K562 (cell line): ENCODE data around the gene GPR3. TPM values are rescaled to one million over a fixed set of nuclear protein-coding genes. Genes with fewer than 3 reads are reported as not detected.
A peak's percentile ranks its signal among the peaks of the same experiment; 100 is the strongest.

Experiments used
- ADNP ChIP-seq: fragments of 200-800 bp; sonication (Bioruptor generic); IDR thresholded peaks from 2 replicates; pipeline ENCODE4 v1.6.1; 2016; ENCODE audit warnings: missing genetic modification characterization, missing compliant biosample characterization
- BRD4 ChIP-seq: fragments of 200-600 bp; sonication (generic); IDR thresholded peaks from 2 replicates; pipeline ENCODE4 v1.6.1; 2017; ENCODE audit warnings: inconsistent platforms
- CCNT2 ChIP-seq: IDR thresholded peaks from 2 replicates; pipeline ENCODE4 v1.6.1; 2011; ENCODE audit warnings: borderline replicate concordance, low read depth, mild to moderate bottlenecking, moderate library complexity, mixed read lengths, low read length; ENCODE audit not compliant: insufficient read length; ENCODE audit errors: extremely low read depth
- DDX20 ChIP-seq: fragments of 450-650 bp; IDR thresholded peaks from 2 replicates; pipeline ENCODE4 v1.6.1; 2016; ENCODE audit warnings: missing genetic modification characterization, low read depth, mild to moderate bottlenecking, missing compliant biosample characterization, moderate library complexity
- E2F5 ChIP-seq: sonication (generic); formaldehyde crosslinking; IDR thresholded peaks from 2 replicates; pipeline ENCODE4 v1.8.0; 2022; ENCODE audit warnings: mild to moderate bottlenecking, missing genetic modification reagents
- EWSR1 ChIP-seq: fragments of 450-650 bp; IDR thresholded peaks from 2 replicates; pipeline ENCODE4 v1.6.1; 2018; ENCODE audit warnings: borderline replicate concordance, mild to moderate bottlenecking, low read depth, moderate library complexity; ENCODE audit not compliant: partially characterized antibody
- GABPA ChIP-seq: fragments of 200-800 bp; sonication (Bioruptor generic); conservative IDR thresholded peaks from 2 replicates; pipeline ENCODE4 v1.6.1; 2016; ENCODE audit warnings: low read depth, missing genetic modification characterization, missing compliant biosample characterization
- MCM2 ChIP-seq: fragments of 450-650 bp; IDR thresholded peaks from 2 replicates; pipeline ENCODE4 v1.6.1; 2017; ENCODE audit warnings: low read depth, mild to moderate bottlenecking
- MEIS2 ChIP-seq: fragments of 450-650 bp; IDR thresholded peaks from 2 replicates; pipeline ENCODE4 v1.6.1; 2014; ENCODE audit warnings: mild to moderate bottlenecking; ENCODE audit not compliant: partially characterized antibody
- NCOR1 ChIP-seq: fragments of 450-650 bp; IDR thresholded peaks from 2 replicates; pipeline ENCODE4 v1.6.1; 2016; ENCODE audit warnings: mild to moderate bottlenecking, moderate library complexity
- REST ChIP-seq, 2 experiments: fragments of 450-650 bp; formaldehyde crosslinking in 1 of 2; IDR thresholded peaks; 2 replicates each; pipeline versions ENCODE4 v1.4.0 to v1.6.1; 2014 to 2020; ENCODE audit warnings: mild to moderate bottlenecking in 2 of 2, borderline replicate concordance in 1 of 2, low read depth in 1 of 2
- SMARCA4 ChIP-seq: fragments of 450-650 bp; IDR thresholded peaks from 2 replicates; pipeline ENCODE4 v1.6.1; 2016
- SMC3 ChIP-seq: conservative IDR thresholded peaks from 2 replicates; pipeline ENCODE4 v1.6.1; 2011; ENCODE audit warnings: low read depth, low read length, improper control_type of control experiment; ENCODE audit not compliant: insufficient read depth
- SP1 ChIP-seq: sonication (generic); formaldehyde crosslinking; IDR thresholded peaks from 2 replicates; pipeline ENCODE4 v1.8.1; 2022; ENCODE audit warnings: mild to moderate bottlenecking, missing genetic modification reagents
- TFAM ChIP-seq: fragments of 250-450 bp; sonication (Bioruptor Pico); conservative IDR thresholded peaks from 2 replicates; pipeline ENCODE4 v1.5.0; 2021; ENCODE audit warnings: mild to moderate bottlenecking, moderate library complexity
- ZEB2 ChIP-seq: fragments of 450-650 bp; IDR thresholded peaks from 2 replicates; pipeline ENCODE4 v1.6.1; 2016
- ZNF146 ChIP-seq: IDR thresholded peaks from one replicate; pipeline ENCODE4 v1.6.1; 2018; ENCODE audit warnings: missing compliant biosample characterization; ENCODE audit not compliant: unreplicated experiment
- ZNF184 ChIP-seq: sonication (generic); formaldehyde crosslinking; IDR thresholded peaks from 2 replicates; pipeline ENCODE4 v1.5.0; 2020; ENCODE audit warnings: missing genetic modification reagents
- ZNF280A ChIP-seq: fragments of 450-650 bp; IDR thresholded peaks from 2 replicates; pipeline ENCODE4 v1.6.1; 2018; ENCODE audit warnings: mild to moderate bottlenecking, low read depth; ENCODE audit not compliant: partially characterized antibody
- polyA plus RNA-seq, 8 experiments: library from polyadenylated mRNA; depleted of rRNA in 4 of 8; stranded (reverse) in 5 of 8; unstranded in 3 of 8; fragments of >200 nt; fragmentation: Nextera tagmentation in 2 of 8; fragmentation: Illumina TruSeq in 1 of 8; extraction: Ambion mirVana in 2 of 8; extraction: Trizol in 1 of 8; gene quantifications; 2 replicates each; pipeline versions ENCODE4 v1.2.1 to v1.2.3, GENCODE V29; 2011 to 2014; ENCODE audit warnings: inconsistent platforms in 1 of 8, missing spikeins in 1 of 8
- total RNA-seq, 7 experiments: library from RNA; depleted of rRNA in 6 of 7; stranded (reverse); fragments of >200 nt in 6 of 7; fragmentation: Illumina TruSeq in 2 of 7; extraction: Trizol in 2 of 7; gene quantifications; 2 replicates each; pipeline versions ENCODE4 v1.2.1 to v1.2.3, GENCODE V29; 2011 to 2021; ENCODE audit warnings: low replicate concordance in 1 of 7

GPR3 gene
- total and polyA plus RNA-seq, 9 of the 15 experiments (the other 6 are each of a cell fraction or from before 2014, with no cell fraction given) = 0.24 to 11.5 (median 3.7) TPM

DNA sequence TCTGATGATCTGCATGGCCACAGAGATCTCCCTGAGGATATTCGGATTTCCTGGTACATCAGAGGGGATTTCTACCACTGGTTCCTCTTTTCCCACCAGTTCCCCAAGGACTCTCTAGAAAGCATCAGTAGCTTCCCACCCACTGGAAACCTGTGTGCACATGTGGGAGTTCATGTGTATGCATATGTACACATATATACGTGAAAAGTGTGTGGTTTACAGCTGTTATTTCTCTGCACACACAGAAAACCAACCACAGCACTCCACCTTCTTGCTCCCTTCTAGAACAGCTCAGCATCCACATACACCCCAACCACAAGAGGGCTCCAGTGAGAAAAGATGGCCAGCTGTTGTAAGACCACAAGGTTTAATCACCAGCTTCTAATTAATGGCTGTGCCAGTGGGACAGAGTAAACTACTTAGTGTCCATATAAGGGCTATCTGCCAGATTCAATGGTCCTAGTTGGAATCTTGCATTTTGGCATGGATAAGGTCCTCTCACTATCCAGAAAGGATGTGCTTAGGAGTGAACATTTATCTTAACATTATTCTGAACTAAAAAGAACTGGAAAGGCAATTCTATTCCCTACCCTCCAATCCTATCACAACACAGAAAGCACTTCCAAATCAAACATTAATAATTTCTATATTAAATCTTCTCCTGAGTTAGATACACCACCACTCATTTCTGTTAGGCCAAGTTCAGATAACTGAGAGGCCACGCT, 24.1 kb downstream of the GPR3 start (continued):
- TF ChIP-seq ZNF280A (no peak), ZEB2 (no peak), MEIS2 (no peak), ZNF184 (CRISPR knock-in tag) (no peak), ADNP (tag) (no peak), SMARCA4 (no peak), SMC3 (peak; percentile 87), GABPA (tag) (no peak), BRD4 (no peak), NCOR1 (no peak), TFAM (CRISPR knock-in tag) (no peak), CCNT2 (no peak), EWSR1 (no peak), E2F5 (CRISPR knock-in tag) (no peak), SP1 (CRISPR knock-in tag) (no peak), ZNF146 (no peak), MCM2 (no peak), REST (IDR thresholded peaks at IDR 0.05; ENCODE audit: borderline replicate concordance) (peak; percentile 62), REST (CRISPR knock-in tag; IDR thresholded peaks at IDR 0.05; ENCODE audit: low read depth) (no peak), DDX20 (tag) (no peak)
